SKM-1 treated with dmso at 0.1 percent for 144 hours (cell line): ENCODE data around the gene TGFB2.

ENCODE experiments used
- DNase-seq: peaks from one replicate; lab custom pipeline; 2025; ENCODE audit not compliant: unreplicated experiment; lab: John Stamatoyannopoulos, UW

TGFB2 gene

GRCh38 chr1:218384581-218384993 lies 39.5 kb downstream of the TGFB2 start:
- DNase-seq: no peak

GRCh38 chr1:218388591-218388990 lies 43.5 kb downstream of the TGFB2 start:
- DNase-seq: no peak

- no peak for DNase-seq
Observed at GRCh38 chr1:218390618-218391017, 45.5 kb downstream of the TGFB2 start.

- DNase-seq: no peak
Observed at GRCh38 chr1:218392780-218393179, 47.6 kb downstream of the TGFB2 start.

GRCh38 chr1:218394416-218394815 lies 49.3 kb downstream of the TGFB2 start:
- DNase-seq: no peak

- DNase-seq: no peak
Observed at GRCh38 chr1:218394989-218395388, 49.9 kb downstream of the TGFB2 start.

- no peak for DNase-seq
Observed at GRCh38 chr1:218395916-218396315, 50.8 kb downstream of the TGFB2 start.

GRCh38 chr1:218397752-218398339 lies 52.7 kb downstream of the TGFB2 start:
- DNase-seq: no peak

GRCh38 chr1:218400624-218401023 lies 55.5 kb downstream of the TGFB2 start:
- DNase-seq: no peak

GRCh38 chr1:218401441-218401997 lies 56.4 kb downstream of the TGFB2 start:
- DNase-seq: no peak

GRCh38 chr1:218401998-218402785 lies 57.1 kb downstream of the TGFB2 start:
- no peak for DNase-seq

- no peak for DNase-seq
Observed at GRCh38 chr1:218402786-218403120, 57.6 kb downstream of the TGFB2 start.

- DNase-seq: no peak
Observed at GRCh38 chr1:218403300-218403699, 58.2 kb downstream of the TGFB2 start.

GRCh38 chr1:218407630-218408029 lies 62.5 kb downstream of the TGFB2 start:
- no peak for DNase-seq

- DNase-seq: no peak
Observed at GRCh38 chr1:218408135-218408534, 63.0 kb downstream of the TGFB2 start.

GRCh38 chr1:218408942-218409341 lies 63.8 kb downstream of the TGFB2 start:
- DNase-seq: no peak

- no peak for DNase-seq
Observed at GRCh38 chr1:218409946-218410510, 64.9 kb downstream of the TGFB2 start.

GRCh38 chr1:218411101-218411500 lies 66.0 kb downstream of the TGFB2 start:
- no peak for DNase-seq

- no peak for DNase-seq
Observed at GRCh38 chr1:218412171-218412570, 67.0 kb downstream of the TGFB2 start.

- no peak for DNase-seq
Observed at GRCh38 chr1:218413179-218413578, 68.0 kb downstream of the TGFB2 start.

GRCh38 chr1:218414060-218414728 lies 69.1 kb downstream of the TGFB2 start:
- DNase-seq: no peak

GRCh38 chr1:218415726-218416125 lies 70.6 kb downstream of the TGFB2 start:
- DNase-seq: no peak
